ENCODE measurements around the gene CRMP1. TPM values are rescaled to one million over a fixed set of nuclear protein-coding genes. Genes with fewer than 3 reads are reported as not detected.

The CRMP1 gene
- total RNA-seq, 1 experiment from 2014 or later, result 134 TPM

DNA sequence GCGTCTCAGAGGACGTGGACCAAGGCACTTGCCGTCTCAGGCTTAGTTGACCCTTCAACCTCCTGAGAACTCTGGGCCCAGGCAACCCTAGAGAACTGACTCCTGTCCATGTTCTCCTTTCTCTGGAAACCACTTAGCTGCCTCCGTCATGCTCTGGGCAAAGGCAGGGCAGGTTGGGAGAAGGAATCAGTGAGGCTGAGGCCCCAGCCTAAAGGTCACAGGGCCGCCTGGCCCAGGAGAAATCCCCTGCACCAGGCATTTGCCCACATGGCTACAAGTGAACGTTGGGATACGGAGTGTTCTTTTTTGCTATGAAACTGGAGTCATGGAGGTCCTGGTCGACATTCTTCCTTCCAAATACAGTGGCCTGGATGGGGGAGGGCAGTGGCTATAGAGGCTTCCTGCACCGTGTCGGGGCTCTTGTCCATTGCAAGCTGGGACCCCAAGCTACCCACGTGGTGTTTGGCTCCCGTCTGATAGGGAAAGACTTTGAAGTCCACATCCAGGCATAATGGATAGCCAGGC is 76.0 kb downstream of the CRMP1 start:
- DNase-seq (ENCODE audit: low spot score) (no peak), ATAC-seq (no peak)
- CTCF ChIA-PET, result interaction anchor here (0.6 to 0.7 kb wide), 2 partner anchors 108 to 663 kb away, joined by 3 to 5 read pairs; no protein-coding TSS in a partner anchor
- no peak overlapping the region for H3K27ac Mint-ChIP-seq
- H3K9me3 Mint-ChIP-seq, result no peaks in the 10 kb centered on the region
- no peak overlapping the region for H3K4me3 Mint-ChIP-seq
- 0 out of 2 replicates have a peak, but pooled peaks cover 6% of the 10 kb centered on the region for H3K4me1 Mint-ChIP-seq
- peaks cover 50% of the 10 kb centered on the region for H3K36me3 Mint-ChIP-seq
- TF ChIP-seq RELA (CRISPR knock-in tag; IDR thresholded peaks at IDR 0.05; ENCODE audit: borderline replicate concordance) (no peak), IRF1 (CRISPR knock-in tag; IDR thresholded peaks at IDR 0.05) (no peak)
- no peaks in the 10 kb centered on the region for H3K27me3 Mint-ChIP-seq (ENCODE audit: low read depth)
- POLR2A ChIA-PET, result no interaction called here

- H3K4me1 Mint-ChIP-seq, result 0 out of 2 replicates have a peak, but pooled peaks cover 6% of the 10 kb centered on the region
- peaks cover 49% of the 10 kb centered on the region for H3K36me3 Mint-ChIP-seq
- H3K4me3 Mint-ChIP-seq, result no peak overlapping the region
- no peak overlapping the region for H3K27ac Mint-ChIP-seq
- DNase-seq (ENCODE audit: low spot score) (no peak), ATAC-seq (no peak)
- no peak for TF ChIP-seq ZNF317 (CRISPR knock-in tag; IDR thresholded peaks at IDR 0.05; ENCODE audit: borderline replicate concordance, low read depth)
- no peak for TF ChIP-seq CREB1 (CRISPR knock-in tag; IDR thresholded peaks at IDR 0.05)
- no peak for TF ChIP-seq CBFB (CRISPR knock-in tag; IDR thresholded peaks at IDR 0.05; ENCODE audit: low read depth)
- no peak for TF ChIP-seq TP53 (CRISPR knock-in tag; IDR thresholded peaks at IDR 0.05)
- TF ChIP-seq, protein P1, sequence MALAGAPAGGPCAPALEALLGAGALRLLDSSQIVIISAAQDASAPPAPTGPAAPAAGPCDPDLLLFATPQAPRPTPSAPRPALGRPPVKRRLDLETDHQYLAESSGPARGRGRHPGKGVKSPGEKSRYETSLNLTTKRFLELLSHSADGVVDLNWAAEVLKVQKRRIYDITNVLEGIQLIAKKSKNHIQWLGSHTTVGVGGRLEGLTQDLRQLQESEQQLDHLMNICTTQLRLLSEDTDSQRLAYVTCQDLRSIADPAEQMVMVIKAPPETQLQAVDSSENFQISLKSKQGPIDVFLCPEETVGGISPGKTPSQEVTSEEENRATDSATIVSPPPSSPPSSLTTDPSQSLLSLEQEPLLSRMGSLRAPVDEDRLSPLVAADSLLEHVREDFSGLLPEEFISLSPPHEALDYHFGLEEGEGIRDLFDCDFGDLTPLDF (CRISPR knock-in tag; IDR thresholded peaks at IDR 0.05), result no peak
- TF ChIP-seq, protein P2, sequence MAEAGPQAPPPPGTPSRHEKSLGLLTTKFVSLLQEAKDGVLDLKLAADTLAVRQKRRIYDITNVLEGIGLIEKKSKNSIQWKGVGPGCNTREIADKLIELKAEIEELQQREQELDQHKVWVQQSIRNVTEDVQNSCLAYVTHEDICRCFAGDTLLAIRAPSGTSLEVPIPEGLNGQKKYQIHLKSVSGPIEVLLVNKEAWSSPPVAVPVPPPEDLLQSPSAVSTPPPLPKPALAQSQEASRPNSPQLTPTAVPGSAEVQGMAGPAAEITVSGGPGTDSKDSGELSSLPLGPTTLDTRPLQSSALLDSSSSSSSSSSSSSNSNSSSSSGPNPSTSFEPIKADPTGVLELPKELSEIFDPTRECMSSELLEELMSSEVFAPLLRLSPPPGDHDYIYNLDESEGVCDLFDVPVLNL (CRISPR knock-in tag; IDR thresholded peaks at IDR 0.05; ENCODE audit: borderline replicate concordance, low read depth), result no peak
- no peak for TF ChIP-seq MYBL2 (CRISPR knock-in tag; IDR thresholded peaks at IDR 0.05)
- TF ChIP-seq JAZF1 (CRISPR knock-in tag; IDR thresholded peaks at IDR 0.05), result no peak
- TF ChIP-seq GABPB1 (CRISPR knock-in tag; IDR thresholded peaks at IDR 0.05), result no peak
- TF ChIP-seq GRHL2 (CRISPR knock-in tag; IDR thresholded peaks at IDR 0.05; ENCODE audit: insufficient replicate concordance, severe bottlenecking), result no peak
- ChIA-PET POLR2A (no interaction called here), CTCF (no interaction called here)
- no peaks in the 10 kb centered on the region for H3K27me3 Mint-ChIP-seq (ENCODE audit: low read depth)
- H3K9me3 Mint-ChIP-seq, result no peaks in the 10 kb centered on the region
Measured at GRCh38 chr4:5816101-5816500, 76.8 kb downstream of the CRMP1 start.

GRCh38 chr4:5815641-5816040 is 77.2 kb downstream of the CRMP1 start:
- no peak for TF ChIP-seq EMX1 (CRISPR knock-in tag; IDR thresholded peaks at IDR 0.05)
- no peak for TF ChIP-seq ATF1 (CRISPR knock-in tag; IDR thresholded peaks at IDR 0.05)
- no peak for TF ChIP-seq USF2 (CRISPR knock-in tag; IDR thresholded peaks at IDR 0.05)
- no peak for TF ChIP-seq FOXK1 (CRISPR knock-in tag; IDR thresholded peaks at IDR 0.05)
- TF ChIP-seq MYBL2 (CRISPR knock-in tag; IDR thresholded peaks at IDR 0.05), result no peak
- TF ChIP-seq MLX (CRISPR knock-in tag; IDR thresholded peaks at IDR 0.05), result no peak
- TF ChIP-seq NR2C2 (CRISPR knock-in tag; IDR thresholded peaks at IDR 0.05), result no peak
- TF ChIP-seq SMAD4 (CRISPR knock-in tag; IDR thresholded peaks at IDR 0.05), result no peak
- no peak for TF ChIP-seq CBFB (CRISPR knock-in tag; IDR thresholded peaks at IDR 0.05; ENCODE audit: low read depth)
- TF ChIP-seq ZBTB21 (CRISPR knock-in tag; IDR thresholded peaks at IDR 0.05; ENCODE audit: borderline replicate concordance), result no peak
- Mint-ChIP-seq H3K4me3 (no peak overlapping the region), H3K4me1 (0 out of 2 replicates have a peak, but pooled peaks cover 6% of the 10 kb centered on the region), H3K9me3 (no peaks in the 10 kb centered on the region), H3K36me3 (peaks cover 50% of the 10 kb centered on the region), H3K27ac (no peak overlapping the region), H3K27me3 (ENCODE audit: low read depth) (no peaks in the 10 kb centered on the region)
- ATAC-seq, result no peak
- ChIA-PET CTCF (no interaction called here), POLR2A (no interaction called here)
- DNase-seq (ENCODE audit: low spot score), result no peak

Measured in WTC11 (cell line).